Activated naive CD8-positive, alpha-beta T cell treated with anti-CD3 and anti-CD28 coated beads, Interleukin-2, amount 10 ng/mL, durations not matched to agents 7 days and 5 days (primary cell): Measurements from ENCODE around the gene SERPINB10. TPM values are rescaled to one million over a fixed set of nuclear protein-coding genes. Genes with fewer than 3 reads are reported as not detected.

ENCODE experiments used
- ATAC-seq: fragments of 150-1000 bp; cut with Tn5 transposase; one replicate; pipeline ENCODE4 v1.10.0; 2021; ENCODE audit warnings: low read depth, moderate library complexity
- POLR2A ChIA-PET: fragments of 350-600 bp; sonication (Branson Sonifier 250); formaldehyde crosslinking; loops from one replicate; lab custom pipeline; 2021; ENCODE audit warnings: antibody characterized with exemption; lab: Charles Lee
- DNase-seq: peaks from one replicate; pipeline ENCODE4 v3.0.0; 2021
- H3K27ac Mint-ChIP-seq: one replicate; pipeline ENCODE4 v1.8.0; 2022; ENCODE audit warnings: mild to moderate bottlenecking, mixed read lengths
- H3K27me3 Mint-ChIP-seq: one replicate; pipeline ENCODE4 v1.8.0; 2022; ENCODE audit warnings: mild to moderate bottlenecking, moderate library complexity, mixed read lengths
- H3K36me3 Mint-ChIP-seq: one replicate; pipeline ENCODE4 v1.8.0; 2021; ENCODE audit warnings: mild to moderate bottlenecking, mixed read lengths
- H3K4me1 Mint-ChIP-seq: one replicate; pipeline ENCODE4 v1.8.0; 2021; ENCODE audit warnings: mixed read lengths
- H3K4me3 Mint-ChIP-seq: one replicate; pipeline ENCODE4 v1.8.0; 2022; ENCODE audit warnings: mild to moderate bottlenecking, moderate library complexity, mixed read lengths
- H3K9me3 Mint-ChIP-seq: one replicate; pipeline ENCODE4 v1.8.0; 2021; ENCODE audit warnings: mixed read lengths
- total RNA-seq, 2 experiments: library from RNA; stranded (reverse); gene quantifications; one replicate each; pipeline ENCODE4 v1.2.3, GENCODE V29; 2021

SERPINB10 gene, protein sequence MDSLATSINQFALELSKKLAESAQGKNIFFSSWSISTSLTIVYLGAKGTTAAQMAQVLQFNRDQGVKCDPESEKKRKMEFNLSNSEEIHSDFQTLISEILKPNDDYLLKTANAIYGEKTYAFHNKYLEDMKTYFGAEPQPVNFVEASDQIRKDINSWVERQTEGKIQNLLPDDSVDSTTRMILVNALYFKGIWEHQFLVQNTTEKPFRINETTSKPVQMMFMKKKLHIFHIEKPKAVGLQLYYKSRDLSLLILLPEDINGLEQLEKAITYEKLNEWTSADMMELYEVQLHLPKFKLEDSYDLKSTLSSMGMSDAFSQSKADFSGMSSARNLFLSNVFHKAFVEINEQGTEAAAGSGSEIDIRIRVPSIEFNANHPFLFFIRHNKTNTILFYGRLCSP
- not detected for total RNA-seq

DNA sequence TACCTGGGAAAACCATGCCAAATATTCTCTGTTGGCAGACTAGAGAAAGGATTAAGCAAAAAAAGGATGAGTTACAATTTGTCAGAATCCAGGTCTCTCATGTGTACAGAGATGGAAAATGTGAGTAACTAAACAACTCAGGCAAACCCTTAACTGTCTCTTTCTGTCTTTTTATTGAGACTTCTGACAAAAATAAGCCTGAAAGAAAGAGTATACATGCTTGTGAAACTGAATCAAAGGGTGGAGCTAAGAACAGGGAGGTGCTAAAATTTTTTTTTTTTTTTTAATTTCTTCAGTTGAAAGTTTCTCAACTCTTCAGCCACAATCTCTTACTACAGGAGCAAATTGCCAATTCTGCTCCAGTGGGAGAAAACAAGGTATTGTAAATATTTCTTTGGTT lies at the start of gene SERPINB10:
Gene SERPINB10, plus strand, starts transcription at position 295 of the 400 bp plus-strand sequence. CDS start 7,553 bp downstream, outside the sequence.
- Mint-ChIP-seq H3K4me1 (no peaks in the 10 kb centered on the region), H3K27ac (no peak within 1 kb of the TSS), H3K4me3 (no peak within 1 kb of the TSS), H3K27me3 (peaks cover 15% of the 10 kb centered on the region), H3K36me3 (no peaks in the 10 kb centered on the region), H3K9me3 (no peaks in the 10 kb centered on the region)
- POLR2A ChIA-PET, result no interaction called here
- ATAC-seq (no peak), DNase-seq (no peak)

DNA sequence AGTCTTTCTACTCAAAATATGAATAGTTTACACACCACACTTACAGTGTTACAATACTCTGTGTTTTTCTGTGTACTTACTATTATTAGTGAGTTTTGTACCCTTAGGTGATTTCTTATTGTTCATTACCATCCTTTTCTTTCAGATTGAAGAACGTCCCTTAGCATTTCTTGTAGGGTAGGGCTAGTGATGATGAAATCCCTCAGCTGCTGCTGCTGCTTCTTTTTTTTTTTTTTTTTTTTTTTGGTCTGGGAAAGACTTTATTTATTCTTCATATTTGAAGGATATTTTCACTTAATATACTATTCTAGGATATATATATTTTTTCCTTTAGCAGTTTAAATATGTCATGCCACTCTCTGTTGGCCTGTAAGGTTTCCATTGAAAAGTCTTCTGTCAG lies 49.3 kb upstream of the SERPINB10 start:
- Mint-ChIP-seq H3K4me3 (no peak overlapping the region), H3K36me3 (no peaks in the 10 kb centered on the region)

DNA sequence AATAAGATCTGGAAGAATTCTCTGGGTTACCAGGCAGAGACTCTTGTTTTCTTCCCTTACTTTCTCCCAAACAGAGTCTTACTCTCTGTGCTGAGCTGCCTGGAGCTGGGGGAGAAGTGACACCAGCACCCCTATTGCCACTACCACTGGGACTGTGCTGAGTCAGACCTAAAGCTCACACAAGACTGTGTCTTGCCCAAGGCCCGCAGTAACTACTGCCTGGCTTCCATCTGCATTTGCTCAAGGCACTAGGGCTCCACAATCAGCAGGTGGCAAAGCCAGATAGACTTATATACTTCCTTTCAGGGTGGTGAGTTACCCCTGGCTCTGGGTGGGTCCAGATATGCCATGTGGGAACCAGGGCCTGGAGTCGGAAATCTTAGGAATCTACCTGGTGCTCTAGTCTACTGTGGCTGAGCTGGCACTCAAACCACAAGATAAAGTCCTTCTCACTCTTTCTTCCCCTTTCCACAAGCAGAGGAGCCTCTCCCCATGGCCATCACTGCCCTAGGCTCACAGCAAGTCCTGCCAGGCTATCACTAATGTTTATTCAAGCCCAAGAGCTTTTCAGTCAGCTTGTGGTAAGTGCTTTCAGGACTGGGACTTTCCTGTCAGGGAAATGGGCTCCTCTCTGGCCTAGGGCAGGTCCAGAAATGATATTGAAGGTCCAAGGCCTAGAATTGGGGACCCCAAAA lies 47.8 kb upstream of the SERPINB10 start:
- no peaks in the 10 kb centered on the region for H3K9me3 Mint-ChIP-seq
- no peak overlapping the region for H3K4me3 Mint-ChIP-seq
- no peaks in the 10 kb centered on the region for H3K36me3 Mint-ChIP-seq
- H3K4me1 Mint-ChIP-seq, result no peaks in the 10 kb centered on the region
- DNase-seq (no peak), ATAC-seq (no peak)
- POLR2A ChIA-PET, result no interaction called here
- no peaks in the 10 kb centered on the region for H3K27me3 Mint-ChIP-seq
- no peak overlapping the region for H3K27ac Mint-ChIP-seq

More for the DNA sequence above, 49.3 kb upstream of the SERPINB10 start:
- Mint-ChIP-seq H3K27me3 (no peaks in the 10 kb centered on the region), H3K27ac (no peak overlapping the region), H3K4me1 (no peaks in the 10 kb centered on the region), H3K9me3 (no peaks in the 10 kb centered on the region)
- POLR2A ChIA-PET, result no interaction called here
- no peak for ATAC-seq
- no peak for DNase-seq

DNA sequence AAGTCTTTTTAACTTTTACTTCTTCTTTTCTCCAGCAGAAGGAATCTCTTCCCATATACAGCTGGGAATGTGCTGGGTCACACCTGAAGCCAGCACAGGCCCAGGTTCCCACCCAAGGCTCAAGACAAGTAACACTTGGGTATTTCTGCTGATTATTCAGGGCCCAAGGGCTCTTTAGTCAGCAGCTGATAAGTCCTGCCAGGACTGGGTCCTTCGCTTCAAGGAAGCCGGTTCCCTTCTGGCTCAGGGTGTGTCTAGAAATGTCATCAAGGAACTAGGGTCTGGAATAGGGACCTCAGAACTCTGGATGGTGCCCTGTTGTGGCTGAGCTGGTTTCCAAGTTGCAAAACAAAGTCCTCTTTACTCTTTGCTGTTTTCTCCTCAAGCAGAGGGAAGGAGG lies 47.2 kb upstream of the SERPINB10 start:
- ATAC-seq, result no peak

DNA sequence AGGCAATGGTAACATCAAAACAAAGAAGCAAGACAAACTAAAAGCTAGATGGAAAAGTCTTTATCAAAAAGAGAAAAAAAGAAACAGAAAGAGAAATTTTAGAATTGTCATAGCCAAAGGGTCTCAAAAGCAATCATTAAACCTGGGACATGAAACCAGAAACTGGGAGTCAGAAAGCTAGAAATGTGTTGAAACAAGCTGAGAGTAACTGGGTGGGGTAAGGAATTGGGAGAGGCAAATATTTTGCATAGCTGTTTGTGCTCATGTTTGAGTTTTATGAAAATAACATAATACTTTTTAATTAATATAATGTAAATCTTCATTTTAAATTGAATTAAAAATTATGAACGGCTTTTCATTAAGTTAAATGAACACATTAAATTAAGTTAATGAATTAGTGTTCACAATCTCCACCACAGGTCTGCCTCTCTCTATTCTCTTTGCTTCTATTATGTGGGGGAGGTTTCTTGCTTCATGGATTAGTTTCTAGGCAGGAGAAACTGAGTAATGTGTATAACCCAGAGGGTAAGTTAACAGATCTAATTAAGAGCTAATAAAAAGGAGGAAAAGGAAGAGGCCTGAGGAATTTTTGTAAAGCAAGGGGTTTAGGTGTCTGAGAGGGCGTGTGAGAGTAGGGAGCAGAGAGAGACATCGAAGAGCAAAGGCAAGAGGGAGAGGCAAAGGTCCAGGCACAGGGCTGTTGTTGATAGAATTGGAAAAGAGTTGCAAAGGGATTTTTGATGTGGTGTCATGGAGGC lies 40.2 kb upstream of the SERPINB10 start:
- Mint-ChIP-seq H3K4me1 (no peaks in the 10 kb centered on the region), H3K27me3 (peaks cover 6% of the 10 kb centered on the region), H3K27ac (no peak overlapping the region), H3K4me3 (no peak overlapping the region), H3K9me3 (no peaks in the 10 kb centered on the region), H3K36me3 (no peaks in the 10 kb centered on the region)
- POLR2A ChIA-PET, result no interaction called here
- no peak for DNase-seq
- no peak for ATAC-seq

More for the DNA sequence above, 47.2 kb upstream of the SERPINB10 start:
- H3K36me3 Mint-ChIP-seq, result no peaks in the 10 kb centered on the region
- H3K4me1 Mint-ChIP-seq, result no peaks in the 10 kb centered on the region
- no peak for DNase-seq
- POLR2A ChIA-PET, result no interaction called here
- H3K27me3 Mint-ChIP-seq, result no peaks in the 10 kb centered on the region
- H3K9me3 Mint-ChIP-seq, result no peaks in the 10 kb centered on the region
- no peak overlapping the region for H3K27ac Mint-ChIP-seq
- no peak overlapping the region for H3K4me3 Mint-ChIP-seq

DNA sequence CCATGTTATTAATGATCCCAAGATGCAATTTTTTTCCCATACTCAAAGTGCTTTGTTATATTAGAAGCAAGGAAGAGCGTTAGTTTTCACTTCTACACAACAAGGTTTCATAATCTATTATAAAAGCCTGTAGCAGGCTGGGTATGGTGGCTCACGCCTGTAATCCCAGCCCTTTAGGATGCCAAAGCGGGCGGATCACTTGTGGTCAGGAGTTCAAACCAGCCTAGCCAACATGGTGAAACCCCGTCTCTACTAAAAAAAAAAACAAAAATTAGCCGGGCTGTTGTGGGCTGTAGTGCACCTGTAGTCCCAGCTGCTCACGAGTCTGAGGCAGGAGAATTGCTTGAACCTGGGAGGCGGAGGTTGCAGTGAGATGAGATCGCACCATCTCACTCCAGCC lies 39.2 kb upstream of the SERPINB10 start:
- ATAC-seq, result no peak
- Mint-ChIP-seq H3K36me3 (no peaks in the 10 kb centered on the region), H3K27me3 (peaks cover 11% of the 10 kb centered on the region), H3K4me3 (no peak overlapping the region), H3K9me3 (no peaks in the 10 kb centered on the region), H3K4me1 (no peaks in the 10 kb centered on the region), H3K27ac (no peak overlapping the region)
- POLR2A ChIA-PET, result no interaction called here
- DNase-seq, result no peak

DNA sequence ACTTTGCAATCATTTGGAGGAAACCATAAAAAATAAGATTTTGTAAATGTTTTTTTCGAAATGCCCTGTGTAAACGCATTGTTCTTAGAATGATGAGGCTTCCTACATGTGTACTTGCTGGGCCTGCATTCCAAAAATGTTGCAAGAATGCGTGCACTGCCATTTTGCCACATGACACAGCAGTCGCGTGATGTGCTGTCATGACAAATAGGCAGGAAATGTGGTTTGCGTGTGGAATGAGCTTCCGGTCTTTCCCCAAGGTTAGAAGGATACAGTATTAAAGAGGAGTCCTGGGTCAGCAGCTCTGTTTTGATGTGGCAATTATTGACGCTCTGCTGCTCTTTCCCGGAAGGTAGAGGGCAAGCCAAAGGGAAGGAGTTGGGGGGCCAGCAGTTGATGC lies 38.4 kb upstream of the SERPINB10 start:
- Mint-ChIP-seq H3K4me1 (no peaks in the 10 kb centered on the region), H3K4me3 (no peak overlapping the region), H3K36me3 (no peaks in the 10 kb centered on the region), H3K9me3 (no peaks in the 10 kb centered on the region), H3K27ac (no peak overlapping the region), H3K27me3 (peaks cover 13% of the 10 kb centered on the region)
- DNase-seq, result no peak
- POLR2A ChIA-PET, result no interaction called here
- no peak for ATAC-seq

DNA sequence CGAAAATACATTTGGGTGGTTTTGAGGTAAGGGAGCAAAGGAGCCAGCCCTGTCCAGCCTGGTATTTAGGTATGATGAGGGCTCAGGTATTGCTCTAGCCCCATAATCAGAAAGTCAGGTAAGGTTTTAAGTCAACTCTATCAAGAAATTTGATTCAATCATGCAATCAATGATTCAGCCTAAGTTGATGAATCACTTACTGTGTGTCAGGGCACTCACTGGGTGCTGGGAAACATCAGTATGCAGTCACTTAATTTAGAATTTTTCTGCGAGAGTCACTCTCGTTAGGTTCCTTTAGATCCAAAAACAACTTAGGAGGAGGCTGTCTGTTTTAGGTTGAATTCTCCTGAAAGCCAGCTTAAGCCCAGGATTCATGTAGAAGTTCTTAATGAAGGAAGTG lies 37.9 kb upstream of the SERPINB10 start:
- ATAC-seq, result no peak
- peaks cover 13% of the 10 kb centered on the region for H3K27me3 Mint-ChIP-seq
- H3K9me3 Mint-ChIP-seq, result no peaks in the 10 kb centered on the region
- no peak overlapping the region for H3K27ac Mint-ChIP-seq
- no peaks in the 10 kb centered on the region for H3K36me3 Mint-ChIP-seq
- H3K4me1 Mint-ChIP-seq, result no peaks in the 10 kb centered on the region
- DNase-seq, result no peak
- POLR2A ChIA-PET, result no interaction called here
- no peak overlapping the region for H3K4me3 Mint-ChIP-seq

DNA sequence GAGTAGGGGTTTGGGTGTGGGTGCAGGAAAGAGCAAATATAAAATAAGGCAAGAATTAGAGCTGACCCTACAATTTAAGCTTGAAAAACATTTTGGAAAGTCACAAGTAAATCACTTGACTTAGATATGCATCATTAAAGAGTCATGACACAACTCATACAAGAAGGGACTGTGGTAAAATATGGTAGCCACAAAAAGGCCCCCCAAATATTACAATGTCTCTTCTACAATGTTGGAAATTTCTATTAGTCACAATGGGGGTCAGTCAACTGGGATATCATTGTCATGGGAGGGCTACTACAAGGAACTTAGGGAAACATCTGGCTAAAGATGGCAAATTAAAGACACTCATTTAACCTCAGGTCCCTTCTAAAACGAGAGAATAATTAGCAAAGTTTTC lies 35.9 kb upstream of the SERPINB10 start:
- ATAC-seq, result no peak
- H3K4me1 Mint-ChIP-seq, result no peaks in the 10 kb centered on the region
- no peaks in the 10 kb centered on the region for H3K9me3 Mint-ChIP-seq
- H3K4me3 Mint-ChIP-seq, result no peak overlapping the region
- no peaks in the 10 kb centered on the region for H3K36me3 Mint-ChIP-seq
- no peak overlapping the region for H3K27ac Mint-ChIP-seq
- no peak for DNase-seq
- POLR2A ChIA-PET, result no interaction called here
- peaks cover 14% of the 10 kb centered on the region for H3K27me3 Mint-ChIP-seq

DNA sequence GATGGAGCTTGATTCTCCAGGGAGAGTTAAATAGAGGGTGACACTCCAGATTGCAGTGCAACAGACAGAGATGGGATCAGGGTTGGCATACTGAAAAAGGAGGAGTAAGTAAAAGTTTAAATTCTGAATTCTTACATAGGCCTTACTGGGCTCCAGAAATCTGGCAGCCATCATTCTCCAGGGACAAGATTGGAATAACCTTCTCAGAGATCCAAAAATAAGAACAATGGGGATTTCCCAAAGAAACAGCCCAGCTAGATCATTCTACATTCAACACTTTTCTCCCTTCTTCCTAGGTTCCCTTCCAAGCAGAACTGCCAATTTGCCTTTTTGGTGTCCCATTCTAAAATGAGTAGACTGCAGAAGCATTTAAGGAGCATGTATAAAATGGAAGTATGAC lies 35.2 kb upstream of the SERPINB10 start:
- POLR2A ChIA-PET, result no interaction called here
- Mint-ChIP-seq H3K27ac (no peak overlapping the region), H3K36me3 (no peaks in the 10 kb centered on the region), H3K9me3 (no peaks in the 10 kb centered on the region), H3K4me1 (no peaks in the 10 kb centered on the region), H3K4me3 (no peak overlapping the region), H3K27me3 (peaks cover 12% of the 10 kb centered on the region)
- ATAC-seq (no peak), DNase-seq (no peak)

DNA sequence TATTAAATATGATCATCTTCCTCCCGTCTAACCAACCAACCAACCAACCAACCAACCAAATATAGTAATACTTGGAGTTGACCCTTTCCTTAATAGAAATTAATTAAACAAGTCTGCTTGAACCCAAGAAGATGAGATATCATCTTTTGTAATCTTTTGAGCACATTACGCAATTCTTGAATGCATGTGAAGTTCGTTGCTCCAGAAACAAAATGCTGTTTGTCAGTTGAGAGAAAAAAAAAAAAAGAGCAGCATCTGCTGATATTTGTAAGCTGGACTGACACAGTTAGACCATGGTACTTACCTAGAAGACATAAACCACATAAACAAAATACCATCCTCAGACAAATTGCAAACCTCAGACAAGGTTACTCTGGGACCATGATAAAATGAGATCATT lies 29.4 kb upstream of the SERPINB10 start:
- Mint-ChIP-seq H3K9me3 (no peaks in the 10 kb centered on the region), H3K27me3 (peaks cover 10% of the 10 kb centered on the region), H3K4me3 (no peak overlapping the region), H3K36me3 (no peaks in the 10 kb centered on the region), H3K27ac (no peak overlapping the region), H3K4me1 (no peaks in the 10 kb centered on the region)
- DNase-seq (no peak), ATAC-seq (no peak)
- POLR2A ChIA-PET, result no interaction called here

DNA sequence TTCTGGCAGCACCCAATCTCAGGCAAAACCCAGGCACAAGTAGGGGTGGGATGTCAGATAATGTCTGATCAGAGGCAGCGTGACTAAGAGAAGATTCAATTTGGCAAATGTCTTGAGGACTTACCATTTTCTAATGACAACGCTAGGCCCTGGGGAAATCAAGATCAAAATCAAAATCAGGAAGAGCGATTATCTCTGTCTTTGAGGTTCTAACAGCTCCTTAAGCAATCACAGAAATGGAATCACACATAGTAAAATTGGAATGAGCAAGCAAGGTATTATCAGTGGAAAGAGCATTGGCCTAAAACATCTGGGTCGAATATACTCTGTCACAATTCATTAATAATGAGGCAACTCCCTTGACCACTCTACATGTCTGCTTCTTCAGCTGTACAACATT lies 28.8 kb upstream of the SERPINB10 start:
- H3K36me3 Mint-ChIP-seq, result no peaks in the 10 kb centered on the region
- peaks cover 6% of the 10 kb centered on the region for H3K27me3 Mint-ChIP-seq
- H3K27ac Mint-ChIP-seq, result no peak overlapping the region
- ATAC-seq (no peak), DNase-seq (no peak)
- POLR2A ChIA-PET, result no interaction called here
- no peak overlapping the region for H3K4me3 Mint-ChIP-seq
- H3K9me3 Mint-ChIP-seq, result no peaks in the 10 kb centered on the region
- no peaks in the 10 kb centered on the region for H3K4me1 Mint-ChIP-seq

DNA sequence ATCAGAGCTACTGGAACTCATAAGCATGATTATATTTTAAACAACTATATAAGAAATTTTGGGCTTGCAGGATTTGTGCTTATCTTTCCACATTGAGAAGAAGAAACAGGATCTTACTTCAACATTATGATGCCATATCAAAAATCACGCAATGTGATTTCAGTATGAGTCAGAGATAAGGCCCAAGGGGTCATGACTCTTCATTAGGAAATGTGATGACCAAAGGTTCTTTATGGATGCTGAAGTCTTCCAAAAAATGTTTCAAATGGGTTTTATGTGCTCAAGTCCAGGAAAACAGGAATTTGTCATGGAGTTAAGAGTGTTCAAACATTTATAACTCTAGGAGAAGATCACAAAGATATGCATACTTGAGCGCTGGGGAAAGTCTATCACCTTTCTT lies 28.0 kb upstream of the SERPINB10 start:
- DNase-seq, result no peak
- H3K36me3 Mint-ChIP-seq, result no peaks in the 10 kb centered on the region
- ATAC-seq, result no peak
- H3K9me3 Mint-ChIP-seq, result no peaks in the 10 kb centered on the region
- POLR2A ChIA-PET, result no interaction called here
- H3K27ac Mint-ChIP-seq, result no peak overlapping the region
- peaks cover 6% of the 10 kb centered on the region for H3K27me3 Mint-ChIP-seq
- no peaks in the 10 kb centered on the region for H3K4me1 Mint-ChIP-seq
- no peak overlapping the region for H3K4me3 Mint-ChIP-seq
